ENCODE results near the gene RNF32.
"Not testable (repeated sequence)": the region's sequence is repeated elsewhere in the genome, so short reads cannot be mapped to it uniquely, and the experiment has no call there.

Gene RNF32

GRCh38 chr7:156642306-156643045 is 1.9 kb downstream of the RNF32 start:
- peak in 1 of 3 experiments; percentile 36 for DNase-seq

GRCh38 chr7:156647330-156647729 is 6.8 kb downstream of the RNF32 start:
- DNase-seq = not testable (repeated sequence)

GRCh38 chr7:156650042-156650441 is 9.5 kb downstream of the RNF32 start:
- DNase-seq = peak in 1 of 3 experiments; percentile 32

GRCh38 chr7:156651474-156651873 is 10.9 kb downstream of the RNF32 start:
- DNase-seq = no peak

- no peak for DNase-seq
Observed at GRCh38 chr7:156652886-156653568, 12.5 kb downstream of the RNF32 start.

- DNase-seq = no peak
Observed at GRCh38 chr7:156654511-156655234, 14.1 kb downstream of the RNF32 start.

GRCh38 chr7:156655251-156655650 is 14.7 kb downstream of the RNF32 start:
- DNase-seq = no peak

- no peak for DNase-seq
Observed at GRCh38 chr7:156655983-156656382, 15.4 kb downstream of the RNF32 start.

- peak in 2 of 3 experiments; percentile 19 to 49 for DNase-seq
Observed at GRCh38 chr7:156656598-156656997, 16.0 kb downstream of the RNF32 start.

- no peak for DNase-seq
Observed at GRCh38 chr7:156657681-156658080, 17.1 kb downstream of the RNF32 start.

- DNase-seq = no peak
Observed at GRCh38 chr7:156659203-156659602, 18.6 kb downstream of the RNF32 start.

- DNase-seq = no peak
Observed at GRCh38 chr7:156659961-156660360, 19.4 kb downstream of the RNF32 start.

- DNase-seq = no peak
Observed at GRCh38 chr7:156661637-156662036, 21.1 kb downstream of the RNF32 start.

- DNase-seq = no peak
Observed at GRCh38 chr7:156662277-156662676, 21.7 kb downstream of the RNF32 start.

GRCh38 chr7:156665101-156665500 is 24.5 kb downstream of the RNF32 start:
- no peak for DNase-seq

GRCh38 chr7:156666368-156667109 is 26.0 kb downstream of the RNF32 start:
- peak in 1 of 3 experiments; percentile 46 for DNase-seq

GRCh38 chr7:156667110-156667426 is 26.5 kb downstream of the RNF32 start:
- peak in 2 of 3 experiments; percentile 46 to 84 for DNase-seq

GRCh38 chr7:156668130-156668741 is 27.7 kb downstream of the RNF32 start:
- DNase-seq = no peak

GRCh38 chr7:156669035-156669828 is 28.7 kb downstream of the RNF32 start:
- no peak for DNase-seq

- DNase-seq = peak in 1 of 3 experiments; percentile 15
Observed at GRCh38 chr7:156673454-156673853, 32.9 kb downstream of the RNF32 start.

GRCh38 chr7:156673902-156674301 is 33.3 kb downstream of the RNF32 start:
- no peak for DNase-seq

- peak in 1 of 3 experiments; percentile 36 for DNase-seq
Observed at GRCh38 chr7:156675721-156676120, 35.1 kb downstream of the RNF32 start.

All from NCI-H1417 (cell line).